Heart left ventricle (tissue), 16 donors: ENCODE results near the gene SYNPO2. TPM values are rescaled to one million over a fixed set of nuclear protein-coding genes. Genes with fewer than 3 reads are reported as not detected.

ENCODE experiments used
- ATAC-seq, 4 donors: fragments of 200-7000 bp; cut with Tn5 transposase; one replicate each; pipeline ENCODE4 v1.9.1; 2020 to 2022; ENCODE audit warnings: moderate library complexity in 4 of 4, mild to moderate bottlenecking in 3 of 4, moderate number of reproducible peaks in 1 of 4
- DNase-seq, 5 donors: peaks; one replicate each; pipeline ENCODE4 v3.0.0-alpha.2; 2020
- H3K27ac ChIP-seq, 12 donors: fragments of 200-600 bp; sonication (generic) in 4 of 12; one replicate each; pipeline versions ENCODE4 v1.5.0 to v1.8.0; 2016 to 2022; ENCODE audit warnings: mild to moderate bottlenecking in 2 of 12
- H3K27me3 ChIP-seq, 9 donors: fragments of 200-600 bp; sonication (generic) in 2 of 9; one replicate each; pipeline versions ENCODE4 v1.5.1 to v1.8.0; 2016 to 2022; ENCODE audit warnings: mild to moderate bottlenecking in 3 of 9
- H3K36me3 ChIP-seq, 9 donors: fragments of 200-600 bp; sonication (generic) in 2 of 9; one replicate each; pipeline versions ENCODE4 v1.5.0 to v1.8.0; 2018 to 2022; ENCODE audit warnings: mild to moderate bottlenecking in 2 of 9
- H3K4me1 ChIP-seq, 12 donors: fragments of 200-600 bp; sonication (generic) in 4 of 12; one replicate each; pipeline versions ENCODE4 v1.5.0 to v1.8.0; 2016 to 2022; ENCODE audit warnings: mild to moderate bottlenecking in 3 of 12
- H3K4me3 ChIP-seq, 12 donors: fragments of 200-600 bp; sonication (generic) in 4 of 12; one replicate each; pipeline versions ENCODE4 v1.5.0 to v1.8.0; 2017 to 2022; ENCODE audit warnings: mild to moderate bottlenecking in 9 of 12, moderate library complexity in 4 of 12
- H3K9me3 ChIP-seq, 12 donors: fragments of 200-600 bp; sonication (generic) in 4 of 12; one replicate each; pipeline versions ENCODE4 v1.5.0 to v1.8.0; 2016 to 2022; ENCODE audit warnings: mild to moderate bottlenecking in 1 of 12
- POLR2A ChIP-seq, 2 donors: fragments of 450-650 bp; IDR thresholded peaks; one replicate each; pipeline ENCODE4 v1.6.1; 2017; ENCODE audit warnings: antibody characterized with exemption in 2 of 2, mild to moderate bottlenecking in 2 of 2, moderate library complexity in 2 of 2
- WGBS, 4 donors: extraction: QIAGEN DNeasy Blood & Tissue Kit in 2 of 4; methylation state at CpG; one replicate each; pipeline versions ENCODE4 v1.1.5 to v1.1.7; 2013 to 2018; 5-methylcytosine and 5-hydroxymethylcytosine counted together
- intact Hi-C, 10 donors: fragments of 100-400 bp; cut with DNase I; formaldehyde crosslinking; loops; one replicate each; pipeline versions ENCODE4 v1.11.1 to v1.14.2; 2022
- polyA plus RNA-seq, 2 donors: library from polyadenylated mRNA; stranded (reverse); fragments of 200-250 nt; gene quantifications; one replicate each; pipeline ENCODE4 v1.2.3, GENCODE V29; 2013
- total RNA-seq, 9 donors: library from RNA; depleted of rRNA in 2 of 9; stranded (reverse); fragments of >200 nt in 2 of 9; fragmentation: NEBNext Ultra II Directional in 3 of 9; extraction: Animal tissue kit (Norgen Biotek cat#: 25700) in 3 of 9; gene quantifications; one replicate each; pipeline versions ENCODE4 v1.1.0 to v1.2.4, GENCODE V29; 2016 to 2023
- TF ChIP-seq, protein P1 (sequence below), 12 donors: fragments of 200-600 bp; sonication (generic) in 4 of 12; IDR thresholded peaks; one replicate each; pipeline versions ENCODE4 v1.5.0 to v1.8.0; 2018 to 2022; ENCODE audit warnings: antibody characterized with exemption in 12 of 12, mild to moderate bottlenecking in 5 of 12
- donor health status: ischemic (EF 13 %, LVEDD 7.1; RV severe dilation, severe dysfunction).
- donor health status: healthy with polysubstance abuse.
- donor health status: DM: no; HTN: yes; CAD: no.
- donor health status: DM: no; HTN: no; CAD: no.
- donor health status: ischemic (EF 25% LVEDD 6.9; RV normal size, moderate dysfunction).
- donor health status: ischemic (EF 25% LVEDD 5.7; RV mildly dilated, moderate dysfunction).
- donor health status: healthy.
- donor health status: DM: yes; HTN: yes; CAD: no.
- donor health status: ischemic (EF 35%, LVEDD 5.7; RV mildly dilated, moderate dysfunction).
- donor health status: nonischemic (EF 11% LVEDD 7.7; RV severe dilation, severe dysfunction).
- donor health status: DM: yes; HTN: yes; CAD: no.
- donor health status: PGD.
- donor health status: ischemic (EF 29% LVEDD 5.4; RV normal size, mild dysfunction).
- donor health status: nonischemic (EF 23%, LVEDD 6.1; RV moderate dilation, normal function).

The SYNPO2 gene
- total and polyA plus RNA-seq, 11 donors = 31.2 to 290 (median 231) TPM

DNA sequence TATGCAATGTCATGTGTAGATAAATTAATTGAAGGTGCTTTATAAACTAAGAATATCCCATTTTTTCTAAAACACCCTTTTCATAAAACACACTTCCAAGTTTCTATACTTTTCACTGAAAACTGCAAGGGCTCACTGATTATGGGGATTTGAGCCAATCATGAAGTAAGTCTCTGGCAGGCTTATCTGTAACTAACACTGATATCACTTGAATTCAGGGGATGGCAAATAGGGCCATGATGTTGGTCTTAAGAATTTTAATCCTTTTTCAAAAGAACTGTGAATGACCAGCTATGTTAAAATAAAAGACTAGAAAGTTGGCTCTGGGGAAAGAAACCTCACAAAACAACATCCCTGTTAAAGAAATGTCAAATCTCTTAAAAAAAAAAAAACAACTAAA lies 39.8 kb upstream of the SYNPO2 start:
- intact Hi-C loops = no loop called here
- no peak overlapping the region for H3K4me3 ChIP-seq
- no peak for DNase-seq
- no peaks in the 10 kb centered on the region for H3K9me3 ChIP-seq
- peaks cover 0 to 13% (median 4%) of the 10 kb centered on the region in 12 donors for H3K4me1 ChIP-seq
- no peaks in the 10 kb centered on the region for H3K36me3 ChIP-seq
- TF ChIP-seq POLR2A (IDR thresholded peaks at IDR 0.05) = no peak
- TF ChIP-seq, protein P1, sequence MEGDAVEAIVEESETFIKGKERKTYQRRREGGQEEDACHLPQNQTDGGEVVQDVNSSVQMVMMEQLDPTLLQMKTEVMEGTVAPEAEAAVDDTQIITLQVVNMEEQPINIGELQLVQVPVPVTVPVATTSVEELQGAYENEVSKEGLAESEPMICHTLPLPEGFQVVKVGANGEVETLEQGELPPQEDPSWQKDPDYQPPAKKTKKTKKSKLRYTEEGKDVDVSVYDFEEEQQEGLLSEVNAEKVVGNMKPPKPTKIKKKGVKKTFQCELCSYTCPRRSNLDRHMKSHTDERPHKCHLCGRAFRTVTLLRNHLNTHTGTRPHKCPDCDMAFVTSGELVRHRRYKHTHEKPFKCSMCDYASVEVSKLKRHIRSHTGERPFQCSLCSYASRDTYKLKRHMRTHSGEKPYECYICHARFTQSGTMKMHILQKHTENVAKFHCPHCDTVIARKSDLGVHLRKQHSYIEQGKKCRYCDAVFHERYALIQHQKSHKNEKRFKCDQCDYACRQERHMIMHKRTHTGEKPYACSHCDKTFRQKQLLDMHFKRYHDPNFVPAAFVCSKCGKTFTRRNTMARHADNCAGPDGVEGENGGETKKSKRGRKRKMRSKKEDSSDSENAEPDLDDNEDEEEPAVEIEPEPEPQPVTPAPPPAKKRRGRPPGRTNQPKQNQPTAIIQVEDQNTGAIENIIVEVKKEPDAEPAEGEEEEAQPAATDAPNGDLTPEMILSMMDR (IDR thresholded peaks at IDR 0.05) = no peak
- no peaks in the 10 kb centered on the region for H3K27me3 ChIP-seq
- no peak for ATAC-seq
- no peak overlapping the region for H3K27ac ChIP-seq

DNA sequence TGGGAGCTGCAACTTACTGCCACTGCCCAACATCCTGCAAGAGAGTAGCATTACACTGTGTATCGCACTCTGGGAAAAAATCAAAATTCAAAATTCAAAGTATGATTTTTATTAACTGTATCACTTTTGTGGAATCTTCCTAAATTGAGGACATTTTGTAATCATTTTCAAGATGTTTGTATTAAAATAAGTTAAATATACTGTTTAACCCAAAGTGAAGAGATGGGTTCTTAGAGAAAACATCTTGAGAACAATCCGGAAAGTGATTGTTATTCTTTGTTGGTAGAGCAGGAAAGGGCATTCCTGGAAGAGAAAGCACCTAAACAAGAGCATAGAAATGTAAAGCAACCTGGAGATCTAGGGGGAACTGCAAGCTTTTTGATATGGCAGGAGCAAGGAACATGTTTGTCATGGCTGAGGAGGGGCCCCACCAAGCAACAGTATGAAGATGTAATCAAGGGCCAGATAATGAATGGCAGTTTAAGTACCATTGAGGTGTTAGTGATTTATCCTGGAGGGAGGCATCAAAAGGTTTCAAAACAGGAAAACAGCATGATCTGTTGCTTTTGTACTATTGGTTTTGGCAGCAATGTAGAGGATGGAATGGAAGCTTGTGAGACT lies 38.7 kb upstream of the SYNPO2 start:
- Histone ChIP-seq H3K27me3 (no peaks in the 10 kb centered on the region), H3K27ac (peak overlapping the region in 2 of 12 donors; percentile 16 to 50), H3K4me3 (peak overlapping the region in 11 of 12 donors; percentile 5 to 61 (median 47)), H3K36me3 (no peaks in the 10 kb centered on the region), H3K9me3 (no peaks in the 10 kb centered on the region), H3K4me1 (peaks cover 0 to 13% (median 4%) of the 10 kb centered on the region in 12 donors)
- ATAC-seq = no peak
- no peak for DNase-seq
- WGBS, 4 donors = 93 to 95% (median 93%) methylated on average over 2 of the region's 2 CpGs
- TF ChIP-seq, protein P1 (IDR thresholded peaks at IDR 0.05) = no peak
- TF ChIP-seq POLR2A (IDR thresholded peaks at IDR 0.05) = no peak
- intact Hi-C loops = no loop called here

DNA sequence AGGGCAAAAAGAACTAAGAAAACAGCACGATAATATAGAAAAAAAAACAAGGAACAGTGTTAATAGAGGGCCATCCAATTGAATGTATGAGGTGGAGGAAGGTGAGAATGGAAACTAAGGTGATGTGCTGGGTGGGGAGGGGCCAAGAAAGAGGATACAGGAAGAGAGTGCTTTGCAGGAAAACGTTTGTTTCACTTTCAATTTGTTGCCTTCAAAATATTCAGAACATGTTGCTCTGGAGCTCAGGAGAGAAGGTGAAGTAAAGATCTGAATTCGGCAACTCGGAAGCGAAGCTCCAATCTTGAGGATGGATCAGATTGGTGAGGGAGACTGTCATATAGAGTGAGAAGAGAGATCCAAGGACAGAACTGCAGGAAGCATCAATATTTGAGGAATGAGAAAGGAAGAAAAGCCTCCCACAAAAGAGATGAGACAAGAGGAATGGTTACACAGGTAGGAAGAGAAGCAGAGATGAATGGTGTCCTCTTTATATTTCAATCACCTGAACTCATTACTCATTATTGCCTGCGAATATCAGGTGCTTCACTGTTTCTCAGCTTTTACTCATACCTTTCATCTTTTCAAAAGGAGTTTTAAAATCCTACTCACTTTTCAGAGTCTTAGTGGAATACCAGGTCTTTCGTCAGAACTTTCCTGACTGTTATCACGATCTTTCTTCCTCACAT lies 38.0 kb upstream of the SYNPO2 start:
- TF ChIP-seq POLR2A (IDR thresholded peaks at IDR 0.05) = no peak
- TF ChIP-seq, protein P1 (IDR thresholded peaks at IDR 0.05) = no peak
- Histone ChIP-seq H3K4me1 (peaks cover 0 to 13% (median 4%) of the 10 kb centered on the region in 12 donors), H3K27me3 (no peaks in the 10 kb centered on the region), H3K4me3 (peak overlapping the region in 11 of 12 donors; percentile 5 to 61 (median 47)), H3K36me3 (no peaks in the 10 kb centered on the region), H3K9me3 (no peaks in the 10 kb centered on the region), H3K27ac (peak overlapping the region in 5 of 12 donors; percentile 1 to 51 (median 50))
- intact Hi-C loops = no loop called here
- DNase-seq (no peak), ATAC-seq (peak in 3 of 4 donors; percentile 39 to 63 (median 42))
- 32 to 45% (median 38%) methylated on average over 8 of the region's 8 CpGs for WGBS, 4 donors

DNA sequence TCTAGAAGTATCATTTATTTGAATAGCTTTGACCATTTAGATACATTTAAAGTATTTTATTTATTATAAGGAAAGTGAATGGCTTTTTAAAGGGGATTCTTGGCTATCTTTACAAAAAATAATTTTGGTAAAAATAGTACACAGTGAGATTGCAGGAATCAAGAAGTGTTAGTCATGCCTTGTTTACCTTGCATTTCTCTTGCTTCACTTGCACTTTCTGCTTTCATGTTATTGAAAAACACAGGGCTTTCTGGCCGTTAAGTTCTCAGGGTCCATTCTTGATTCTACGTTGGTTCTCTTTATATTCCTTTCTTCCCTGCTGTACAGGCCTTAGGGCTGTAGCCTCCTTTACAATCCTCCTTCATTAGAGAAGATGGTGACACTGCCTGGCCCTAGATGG lies 30.9 kb upstream of the SYNPO2 start:
- no peak overlapping the region for H3K27ac ChIP-seq
- H3K36me3 ChIP-seq = no peaks in the 10 kb centered on the region
- no peak for DNase-seq
- intact Hi-C loops = no loop called here
- H3K27me3 ChIP-seq = no peaks in the 10 kb centered on the region
- no peaks in the 10 kb centered on the region for H3K9me3 ChIP-seq
- TF ChIP-seq, protein P1 (IDR thresholded peaks at IDR 0.05) = no peak
- no peak for TF ChIP-seq POLR2A (IDR thresholded peaks at IDR 0.05)
- 87 to 90% (median 90%) methylated on average over 2 of the region's 2 CpGs for WGBS, 4 donors
- ATAC-seq = no peak
- H3K4me1 ChIP-seq = no peaks in the 10 kb centered on the region
- no peak overlapping the region for H3K4me3 ChIP-seq
